Spleen (tissue), 7 donors: Measurements from ENCODE around the gene EIF4EBP2.

Experiments
- CTCF ChIP-seq, 11 experiments: fragments of 200-600 bp in 7 of 11; fragments of 450-650 bp in 4 of 11; sonication (generic) in 4 of 11; IDR thresholded peaks in 8 of 11; conservative IDR thresholded peaks in 3 of 11; 1 replicate in 7 of 11; 2 replicates in 4 of 11; pipeline versions ENCODE4 v1.4.0 to v1.8.0; 2016 to 2021; ENCODE audit warnings: antibody characterized with exemption in 11 of 11, inconsistent platforms in 4 of 11, mild to moderate bottlenecking in 1 of 11
- POLR2A ChIP-seq, 3 donors: fragments of 450-650 bp; IDR thresholded peaks; one replicate each; pipeline ENCODE4 v1.5.1; 2017; ENCODE audit warnings: antibody characterized with exemption in 3 of 3, mild to moderate bottlenecking in 1 of 3
- POLR2AphosphoS5 ChIP-seq, 3 donors: sonication (generic); formaldehyde crosslinking; IDR thresholded peaks; one replicate each; pipeline ENCODE4 v1.5.1; 2017; ENCODE audit warnings: antibody characterized with exemption in 3 of 3
- donor health status: DM: no; HTN: no; CAD: no; lungs with moderate emphysema.
- donor health status: DM: no; HTN: no; CAD: no.
- donor health status: DM: no; HTN: no; CAD: no.

- TF ChIP-seq CTCF (IDR thresholded peaks at IDR 0.05 in 8 of 11, conservative IDR thresholded peaks at IDR 0.05 in 3 of 11) = peak in 5 of 11 experiments; percentile 1 to 61 (median 40)
- no peak for TF ChIP-seq POLR2A (IDR thresholded peaks at IDR 0.05)
- TF ChIP-seq POLR2AphosphoS5 (IDR thresholded peaks at IDR 0.05) = no peak
These were observed 39.2 kb upstream of the EIF4EBP2 start for GRCh38 chr10:70364772-70365091.
